ENCODE data around the gene HDLBP. TPM values are rescaled to one million over a fixed set of nuclear protein-coding genes. Genes with fewer than 3 reads are reported as not detected.

Gene HDLBP
- total and polyA plus RNA-seq, 2 of the 4 experiments (the other 2 are of a cell fraction), result 648 to 1,165 TPM

- BruUV-seq (replicated peaks), result no TSS peak
- in situ Hi-C loops (cut with MboI; ENCODE audit: low sequenced_read_pairs), result no loop called here
- no peak overlapping the region for H2AK5ac ChIP-seq (ENCODE audit: low read depth, low read length)
- intact Hi-C loops (cut with micrococcal nuclease), result no loop called here
- H4K20me1 ChIP-seq (ENCODE audit: insufficient read depth, low read length), result no peaks in the 10 kb centered on the region
- H2AK9ac ChIP-seq (replicated peaks; ENCODE audit: low read depth, low read length, poor library complexity), result no peak overlapping the region
- no peak overlapping the region for H4K91ac ChIP-seq (ENCODE audit: insufficient read depth, low read depth, low read length)
- no peak overlapping the region for H3K9ac ChIP-seq (ENCODE audit: low read depth, low read length)
- H3K4me1 ChIP-seq (ENCODE audit: control insufficient read depth, insufficient read depth, low read length), result no peaks in the 10 kb centered on the region
- no peak overlapping the region for H3K4me3 ChIP-seq (ENCODE audit: insufficient read depth, low read depth, low read length)
- no peak overlapping the region for H4K5ac ChIP-seq (ENCODE audit: low read depth, low read length)
- TF ChIP-seq SMC3 (IDR thresholded peaks at IDR 0.05; ENCODE audit: low read depth, low read length), result no peak
- no peak for TF ChIP-seq USF2 (IDR thresholded peaks at IDR 0.05; ENCODE audit: low read depth, low read length)
- no peak for TF ChIP-seq FOS (IDR thresholded peaks at IDR 0.05; ENCODE audit: low read depth, low read length)
- TF ChIP-seq MAZ (IDR thresholded peaks at IDR 0.05; ENCODE audit: borderline replicate concordance, low read depth, low read length), result no peak
- no peak for TF ChIP-seq ELK1 (IDR thresholded peaks at IDR 0.05; ENCODE audit: borderline replicate concordance, low read depth, low read length)
- TF ChIP-seq BHLHE40 (IDR thresholded peaks at IDR 0.05; ENCODE audit: low read depth, low read length), result no peak
- no peak overlapping the region for H3K4me2 ChIP-seq (ENCODE audit: low read depth, low read length)
- DNase-seq (no peak), ATAC-seq (ENCODE audit: low read depth) (no peak)
- no peak overlapping the region for H3K23ac ChIP-seq (ENCODE audit: low read depth, low read length)
- no peak overlapping the region for H2BK20ac ChIP-seq (ENCODE audit: low read depth, low read length)
- dilution Hi-C loops (cut with HindIII; ENCODE audit: low sequenced_read_pairs, unreplicated experiment), result no loop called here
- H2BK15ac ChIP-seq (ENCODE audit: low read depth, low read length), result no peak overlapping the region
- no peaks in the 10 kb centered on the region for H3K9me1 ChIP-seq (ENCODE audit: insufficient read depth, low read length)
- H3K27ac ChIP-seq (ENCODE audit: insufficient read depth, low read length), result no peak overlapping the region
- no peak overlapping the region for H2BK120ac ChIP-seq (ENCODE audit: low read depth, low read length)
- H3K14ac ChIP-seq (replicated peaks; ENCODE audit: low read depth, low read length), result no peak overlapping the region
- no peak overlapping the region for H3K18ac ChIP-seq (ENCODE audit: low read depth, low read length)
- ChIA-PET POLR2A (ENCODE audit: unreplicated experiment) (no interaction called here), CTCF (no interaction called here)
- H3K36me3 ChIP-seq (ENCODE audit: control insufficient read depth, insufficient read depth, low read length), result no peaks in the 10 kb centered on the region
- no peak overlapping the region for H2BK5ac ChIP-seq (ENCODE audit: low read depth, low read length, poor library complexity, severe bottlenecking)
- WGBS, 2 experiments (ENCODE audit: extremely low coverage in 2 of 2, insufficient read length in 1 of 2), result 82% methylated on average over 8 of the region's 15 CpGs; no CpG with 5 or more reads in 1 of the 2 experiments
- H3K27me3 ChIP-seq (ENCODE audit: control insufficient read depth, insufficient read depth, low read length), result peaks cover 8% of the 10 kb centered on the region
- H3K56ac ChIP-seq (ENCODE audit: extremely low read depth, insufficient read depth, low read length), result no peak overlapping the region
- H3K4ac ChIP-seq (ENCODE audit: low read depth, low read length), result no peak overlapping the region
- H4K8ac ChIP-seq (ENCODE audit: low read depth in 2 of 2, low read length in 2 of 2), result no peak overlapping the region
- no peaks in the 10 kb centered on the region for H3K9me3 ChIP-seq (ENCODE audit: control insufficient read depth, insufficient read depth, low read length)
- no peak overlapping the region for H2AFZ ChIP-seq (replicated peaks; ENCODE audit: low read length, poor library complexity)
- H3K79me1 ChIP-seq (ENCODE audit: low read depth in 1 of 2, low read length in 2 of 2), result no peaks in the 10 kb centered on the region
These were observed 113.2 kb downstream of the HDLBP start for GRCh38 chr2:241202268-241202585.
